ENCODE measurements around the gene TRRAP.
A peak's percentile ranks its signal among the peaks of the same experiment; 100 is the strongest.
"Not testable (repeated sequence)": the region's sequence is repeated elsewhere in the genome, so short reads cannot be mapped to it uniquely, and the experiment has no call there.

The TRRAP gene

DNA sequence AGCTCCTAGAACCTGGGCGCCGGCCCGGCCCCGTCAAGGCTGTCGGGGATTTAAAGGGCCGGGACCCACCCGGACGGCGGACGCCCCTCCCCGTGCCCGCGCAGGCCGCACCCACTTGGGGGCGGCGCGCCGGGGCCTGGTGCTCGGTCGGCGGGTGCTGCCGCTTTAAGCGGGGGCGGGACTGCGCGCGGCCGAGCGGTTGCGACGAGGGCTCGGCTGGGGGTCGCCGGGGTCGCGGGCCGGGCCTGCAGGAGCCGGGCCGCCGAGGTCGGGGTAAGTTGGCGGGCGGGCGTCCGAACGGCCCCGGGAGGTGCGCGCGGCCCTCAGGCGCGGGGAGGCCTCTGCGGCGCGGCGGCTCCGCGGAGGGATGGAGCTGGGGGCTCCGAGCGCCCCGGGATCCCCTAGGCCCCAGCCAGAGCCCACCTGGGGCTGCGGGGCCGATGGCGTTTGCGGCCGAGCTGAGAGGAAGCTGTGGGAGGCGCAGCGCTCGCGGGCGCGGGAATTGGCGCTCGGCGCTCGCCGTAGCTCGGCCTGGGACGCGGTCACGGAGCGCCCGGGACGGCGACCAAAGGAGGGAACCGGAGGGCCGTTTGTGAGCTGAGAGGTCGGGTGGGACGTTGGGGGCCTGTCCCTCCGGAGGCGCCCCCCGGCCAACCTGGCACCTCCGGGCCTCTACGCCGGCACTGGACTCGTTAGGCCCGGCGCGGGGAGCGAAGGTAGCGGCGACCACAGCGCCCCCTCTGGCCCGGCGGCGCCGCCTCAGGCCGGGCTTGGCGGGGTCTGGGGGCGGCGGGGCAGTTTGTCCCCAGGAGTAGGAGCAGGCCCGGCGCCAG lies at the start of gene TRRAP:
TSS of gene TRRAP (plus strand) at position 168 of the 833 bp plus-strand sequence. CDS start 2,619 bp downstream, outside the sequence.
- DNase-seq (ENCODE audit: low read depth), result peak; percentile 41

DNA sequence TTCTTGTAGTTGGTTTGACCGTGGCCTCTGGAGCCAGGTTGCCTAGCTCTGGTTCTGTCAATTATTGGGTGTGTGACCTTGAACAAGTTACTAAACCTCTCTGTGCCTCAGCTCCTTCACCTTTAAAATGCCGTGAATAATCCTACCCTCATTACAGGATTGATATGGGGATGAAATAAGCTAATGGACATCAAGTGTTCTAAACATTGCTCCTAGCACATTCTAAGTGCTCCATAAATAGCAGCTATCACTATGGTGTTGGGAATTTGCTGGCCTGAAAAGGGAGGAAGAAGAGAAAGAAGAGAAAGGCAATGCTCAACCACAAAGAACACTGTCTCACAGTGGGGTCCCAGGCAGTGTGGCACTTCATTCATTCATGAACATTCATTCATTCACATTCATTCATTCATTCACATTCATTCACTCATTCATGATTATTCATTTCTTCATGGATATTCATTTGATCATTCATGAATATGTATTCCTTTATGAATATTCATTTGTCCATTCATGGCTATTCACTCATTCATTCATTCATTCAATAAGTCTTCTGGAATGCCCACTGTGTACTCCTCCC lies 47.3 kb upstream of the TRRAP start:
- no peak for DNase-seq (ENCODE audit: low read depth)

DNA sequence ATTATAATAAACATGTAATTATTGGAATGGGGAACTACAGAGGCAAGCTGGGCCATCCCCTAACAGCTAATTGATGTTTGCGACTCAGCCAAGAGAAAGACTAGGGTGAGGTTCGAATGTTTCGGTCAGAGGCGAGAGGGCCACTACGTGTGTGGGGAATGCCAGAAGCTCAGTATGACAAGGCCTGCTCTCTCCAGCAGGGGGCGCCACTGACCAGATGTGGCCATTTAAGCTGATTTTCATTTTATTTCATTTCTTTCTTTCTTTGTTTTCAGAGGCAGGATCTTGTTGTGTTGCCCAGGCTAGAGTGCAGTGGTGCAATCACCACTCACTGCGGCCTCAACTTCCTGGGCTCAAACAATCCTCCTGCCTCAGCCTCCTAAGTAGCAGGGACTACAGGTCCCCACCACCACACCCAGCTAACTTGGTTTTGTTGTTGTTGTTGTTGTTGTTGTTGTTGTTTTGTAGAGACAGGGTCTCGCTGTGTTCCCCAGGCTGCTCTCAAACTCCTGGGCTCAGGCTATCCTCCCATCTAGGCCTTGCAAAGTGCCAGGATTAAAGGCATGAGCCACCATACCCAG lies 46.6 kb upstream of the TRRAP start:
- peak; percentile 30 for DNase-seq (ENCODE audit: low read depth)

DNA sequence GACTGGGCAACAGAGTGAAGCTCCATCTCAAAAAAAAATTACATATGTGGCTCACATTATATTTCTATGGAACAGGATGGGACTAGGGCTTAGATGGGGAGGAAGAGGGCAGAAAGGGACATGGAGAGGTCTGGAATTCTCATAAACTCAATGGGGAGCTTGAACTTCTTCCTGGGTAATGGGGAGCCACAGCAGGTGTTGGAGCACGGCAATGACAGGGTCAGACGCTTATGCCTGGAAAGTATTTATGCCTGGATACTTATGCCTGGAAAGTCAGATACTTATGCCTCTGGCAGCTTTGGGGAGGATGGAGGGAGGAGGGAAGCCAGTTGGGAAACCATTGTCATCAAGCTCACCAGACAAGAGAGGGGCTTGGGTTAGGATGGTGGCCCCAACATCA lies 45.3 kb upstream of the TRRAP start:
- DNase-seq (ENCODE audit: low read depth), result no peak

DNA sequence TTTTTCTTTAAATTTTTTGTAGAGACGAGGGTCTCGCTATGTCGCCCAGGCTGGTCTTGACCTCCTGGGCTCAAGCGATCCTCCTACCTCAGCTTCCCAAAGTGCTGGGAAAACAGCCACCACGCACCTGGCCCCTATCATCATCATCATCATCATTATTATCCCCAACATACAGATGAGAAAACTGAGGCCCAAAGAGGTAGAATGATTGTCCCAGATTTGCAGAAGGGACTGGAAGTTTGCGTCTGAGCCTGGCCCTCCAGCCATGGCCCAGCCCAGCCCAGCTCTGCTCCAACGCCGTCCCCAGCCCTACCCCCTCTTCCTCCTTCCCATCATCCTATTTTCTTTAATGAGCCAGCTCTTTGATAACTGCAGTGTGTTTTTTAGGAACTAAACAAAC lies 43.4 kb upstream of the TRRAP start:
- DNase-seq (ENCODE audit: low read depth), result no peak

DNA sequence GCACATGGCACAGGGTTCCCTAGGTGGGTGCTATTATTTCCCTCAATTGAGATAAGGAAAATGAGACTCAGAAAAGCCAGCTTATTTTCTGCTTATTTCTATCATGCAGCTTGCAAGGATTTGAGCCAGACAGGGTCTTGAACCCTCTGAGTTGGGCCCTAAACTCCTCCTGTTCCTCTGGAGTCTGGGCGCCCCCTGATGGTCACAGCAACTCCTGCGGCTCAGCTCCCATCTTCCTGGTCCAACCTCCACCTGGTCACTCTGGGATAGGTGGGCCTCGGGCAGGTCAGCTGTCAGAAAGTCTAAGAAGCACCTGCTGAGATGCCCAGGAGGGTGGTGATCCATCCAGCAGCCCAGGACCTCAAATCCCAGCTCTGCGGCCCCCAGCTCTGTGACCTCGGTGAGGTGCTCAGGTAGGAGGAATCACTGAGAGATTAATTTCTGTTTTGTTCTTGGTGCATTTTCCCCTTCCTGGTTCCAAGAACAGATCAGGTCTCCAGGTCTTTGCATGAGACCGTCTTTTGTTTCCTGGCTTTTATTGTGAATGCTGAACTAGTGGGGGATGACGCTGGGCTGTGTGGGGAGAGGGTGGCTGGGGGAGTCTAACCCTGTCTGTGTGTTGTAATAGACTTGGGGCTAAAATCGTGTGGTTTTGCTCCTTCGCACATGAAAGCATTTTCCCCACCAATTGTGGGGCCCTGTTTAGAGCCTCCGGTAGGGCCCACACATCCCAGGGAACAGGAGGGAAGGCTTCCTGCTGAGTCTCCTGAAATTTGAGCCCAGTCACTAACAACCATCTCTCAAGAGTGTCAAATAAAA lies 41.3 kb upstream of the TRRAP start:
- no peak for DNase-seq (ENCODE audit: low read depth)

DNA sequence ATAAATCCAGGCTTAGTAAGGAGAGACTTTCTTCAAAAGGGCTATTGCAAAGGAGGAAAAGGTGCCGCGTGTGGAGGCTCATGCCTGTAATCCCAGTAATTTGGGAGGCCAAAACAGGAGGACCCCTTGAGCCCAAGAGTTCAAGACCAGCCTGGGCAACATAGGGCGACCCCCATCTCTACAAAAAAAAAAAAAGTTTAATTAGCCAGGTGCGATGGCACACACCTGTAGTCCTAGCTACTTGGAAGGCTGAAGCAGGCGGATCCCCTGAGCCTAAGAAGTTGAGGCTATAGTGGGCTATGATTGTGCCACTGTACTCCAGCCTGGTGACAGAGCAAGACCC lies 40.7 kb upstream of the TRRAP start:
- no peak for DNase-seq (ENCODE audit: low read depth)

DNA sequence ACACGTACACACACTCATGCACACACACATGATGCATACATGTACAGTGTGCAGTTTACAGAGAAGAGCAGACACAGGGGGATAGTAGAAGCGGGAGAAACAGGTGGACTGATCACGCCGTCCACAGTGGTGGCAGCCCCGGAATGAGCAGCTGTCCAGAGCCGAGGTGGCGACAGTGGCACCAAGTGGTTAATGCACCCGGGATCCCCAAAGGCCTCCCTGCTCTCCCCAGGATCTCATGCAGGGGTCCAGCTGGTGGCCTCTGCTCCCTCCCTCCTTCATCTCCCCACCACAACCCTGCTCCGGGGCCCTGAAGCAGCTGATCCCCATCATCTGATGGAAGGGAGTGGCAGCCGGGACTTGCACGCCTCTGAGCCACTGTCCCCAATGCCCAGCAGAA lies 38.2 kb upstream of the TRRAP start:
- DNase-seq (ENCODE audit: low read depth), result no peak

DNA sequence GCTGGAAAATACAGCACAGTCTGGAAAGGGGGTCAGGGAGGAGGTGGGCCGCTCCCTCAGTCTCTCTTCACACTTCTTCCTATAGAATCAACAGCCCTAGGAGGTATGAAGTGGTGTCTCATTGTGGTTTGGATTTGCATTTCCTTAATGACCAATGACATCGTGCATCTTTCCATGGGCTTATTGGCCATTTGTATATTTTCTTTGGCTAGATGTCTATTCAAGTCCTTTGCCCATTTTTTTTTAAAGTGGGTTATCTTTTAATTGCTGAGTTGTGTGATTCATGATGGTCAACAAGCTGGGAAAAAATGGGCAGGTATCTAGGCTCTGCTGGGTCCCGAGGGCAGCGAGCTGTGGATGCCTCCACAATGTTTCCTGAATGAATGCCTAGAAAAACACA lies 37.6 kb upstream of the TRRAP start:
- no peak for DNase-seq (ENCODE audit: low read depth)

DNA sequence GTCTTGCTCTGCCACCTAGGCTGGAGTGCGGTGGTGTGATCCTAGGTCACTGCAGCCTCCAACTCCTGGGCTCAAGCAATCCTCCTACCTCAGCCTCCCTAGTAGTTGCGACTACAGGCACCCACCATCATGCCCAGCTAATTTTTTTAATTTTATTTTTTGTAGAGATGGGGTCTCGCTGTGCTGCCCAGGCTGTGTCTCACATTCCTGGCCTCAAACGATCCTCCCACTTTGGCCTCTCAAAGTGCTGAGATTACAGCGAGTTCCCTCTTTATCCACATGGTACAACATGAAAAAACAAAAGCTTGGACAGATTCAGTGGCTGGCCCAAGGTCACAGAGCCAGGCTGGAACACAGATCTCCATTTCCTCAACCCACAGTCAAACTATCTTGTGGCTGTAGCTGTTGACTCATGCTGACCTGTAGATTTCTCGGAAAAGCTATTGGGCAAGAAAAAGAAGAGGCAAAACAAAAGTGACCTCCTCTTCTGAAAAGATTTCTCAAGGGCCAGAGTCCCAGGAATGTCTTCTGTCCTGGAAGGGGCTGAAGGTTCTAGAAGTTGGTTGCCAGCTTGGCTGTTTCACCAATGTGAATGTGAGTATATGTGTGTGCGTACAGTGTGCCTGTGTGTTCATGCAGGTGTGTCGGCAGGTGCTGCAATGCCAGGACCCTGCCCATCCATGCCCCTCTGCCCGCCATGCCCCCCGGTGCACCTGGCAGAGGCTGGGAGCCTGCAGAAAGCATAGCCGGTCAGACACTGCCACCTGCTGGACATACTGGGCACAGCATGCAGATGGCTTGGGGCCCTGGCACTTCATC lies 36.9 kb upstream of the TRRAP start:
- DNase-seq (ENCODE audit: low read depth), result peak; percentile 59

DNA sequence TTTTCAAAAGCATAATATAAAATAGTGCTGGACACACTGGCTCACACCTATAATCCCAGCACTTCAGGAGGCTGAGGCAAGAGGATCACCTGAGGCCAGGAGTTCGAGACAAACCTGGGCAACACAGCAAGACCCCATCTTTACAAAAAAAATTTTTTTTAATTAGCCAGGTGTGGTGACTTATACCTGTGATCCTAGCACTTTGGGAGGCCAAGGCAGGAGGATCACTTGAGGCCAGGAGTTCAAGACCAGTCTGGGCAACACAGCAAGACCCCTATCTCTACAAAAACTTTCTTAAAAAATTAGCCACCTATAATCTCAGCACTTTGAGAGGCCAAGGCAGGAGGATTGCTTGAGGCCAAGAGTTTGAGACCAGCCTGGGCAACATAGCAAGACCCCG lies 35.8 kb upstream of the TRRAP start:
- not testable (repeated sequence) for DNase-seq (ENCODE audit: low read depth)

DNA sequence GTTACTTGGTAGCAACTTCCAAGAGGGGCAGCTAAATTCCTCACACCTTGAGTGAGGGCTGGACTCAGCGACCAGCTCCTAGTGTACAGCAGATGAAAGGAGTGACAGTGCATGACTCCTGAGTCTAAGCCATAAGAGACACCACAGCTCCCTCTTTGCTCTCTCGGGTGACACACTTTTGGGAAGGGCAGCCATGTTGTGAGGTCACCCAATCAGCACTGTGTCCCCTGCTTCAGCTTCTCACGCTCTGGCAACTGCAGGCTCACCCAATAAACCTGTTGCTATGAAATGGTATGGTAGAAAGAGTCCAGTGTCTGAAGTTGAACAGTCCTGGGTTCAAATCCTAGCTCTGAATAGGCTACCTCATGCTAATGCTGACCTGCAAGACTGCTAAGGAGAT lies 29.4 kb upstream of the TRRAP start:
- no peak for DNase-seq (ENCODE audit: low read depth)

DNA sequence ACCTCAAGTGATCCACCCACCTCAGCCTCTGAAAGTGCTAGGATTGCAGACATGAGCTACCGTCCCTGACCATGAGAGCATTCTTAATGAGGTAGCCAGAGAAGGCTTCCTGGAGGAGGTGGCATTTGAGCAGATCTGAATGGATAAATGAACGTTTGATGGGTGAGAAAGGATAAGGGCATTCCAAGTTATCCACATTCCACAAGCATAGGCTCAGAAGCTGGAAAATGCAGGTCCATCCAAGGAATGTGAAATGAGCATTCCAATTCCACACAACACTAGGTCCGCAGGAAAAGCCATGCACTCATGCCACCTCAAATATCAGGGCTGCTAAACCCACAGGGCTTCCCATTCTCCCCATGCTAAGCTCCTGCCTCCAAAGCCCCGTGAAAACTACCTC lies 25.5 kb upstream of the TRRAP start:
- DNase-seq (ENCODE audit: low read depth), result no peak

DNA sequence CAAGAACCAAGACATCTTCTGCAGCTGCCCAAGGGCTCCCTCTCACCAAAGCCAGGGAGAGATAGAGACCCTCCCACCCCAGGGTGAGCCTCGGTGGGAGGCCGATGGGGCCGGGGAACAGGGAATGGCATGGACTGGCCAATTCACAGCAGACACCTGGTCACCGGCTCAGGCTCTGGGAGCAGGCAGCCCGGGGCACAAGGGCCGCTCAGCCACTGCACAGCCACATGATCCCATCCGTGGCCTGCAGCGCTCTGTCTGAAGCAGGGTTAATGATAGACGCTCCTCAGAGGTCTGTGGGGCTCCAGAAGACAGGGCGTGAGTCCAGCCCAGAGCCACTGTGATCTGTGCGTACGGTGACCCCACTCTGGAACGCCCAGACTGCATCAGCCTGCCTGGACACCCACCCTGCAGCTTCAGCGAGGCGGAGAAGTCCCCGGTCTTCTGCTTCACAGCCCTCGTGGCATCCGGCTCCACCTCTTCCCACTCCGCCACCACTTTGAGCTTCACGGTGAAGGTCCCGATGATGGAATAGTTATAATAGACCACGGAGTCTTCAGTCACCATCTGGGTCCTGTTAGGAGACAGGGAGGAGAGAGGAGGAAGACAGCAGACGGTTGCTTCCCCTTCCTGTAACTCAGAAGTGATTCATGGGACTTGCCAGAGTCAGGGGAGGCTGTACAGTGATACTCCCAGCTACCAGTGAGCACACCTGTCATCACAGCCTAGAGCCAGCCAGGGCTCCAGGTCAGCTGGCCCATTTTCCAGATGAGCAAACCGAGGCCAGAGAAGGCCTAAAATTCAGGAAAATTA lies 22.5 kb upstream of the TRRAP start:
- DNase-seq (ENCODE audit: low read depth), result no peak

DNA sequence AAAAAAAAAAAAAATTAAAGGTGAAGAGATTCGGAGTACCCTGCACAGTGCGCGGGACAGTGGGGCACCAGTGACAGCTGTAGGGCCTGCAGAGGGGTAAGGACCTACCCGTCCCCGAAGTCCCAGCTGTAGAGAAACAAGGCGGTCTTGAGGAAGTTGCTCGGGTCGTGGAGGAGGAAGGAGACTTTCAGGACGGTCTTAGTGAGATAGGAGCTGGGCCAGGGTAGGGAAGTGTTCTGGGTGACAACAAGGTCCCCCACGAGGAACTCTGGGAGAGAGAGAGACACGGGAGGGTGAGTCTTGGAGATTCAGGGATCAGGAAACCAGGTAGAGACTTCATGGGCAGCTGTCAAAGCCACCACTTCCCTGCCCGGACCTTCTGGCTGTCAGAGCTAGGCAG lies 18.3 kb upstream of the TRRAP start:
- no peak for DNase-seq (ENCODE audit: low read depth)

DNA sequence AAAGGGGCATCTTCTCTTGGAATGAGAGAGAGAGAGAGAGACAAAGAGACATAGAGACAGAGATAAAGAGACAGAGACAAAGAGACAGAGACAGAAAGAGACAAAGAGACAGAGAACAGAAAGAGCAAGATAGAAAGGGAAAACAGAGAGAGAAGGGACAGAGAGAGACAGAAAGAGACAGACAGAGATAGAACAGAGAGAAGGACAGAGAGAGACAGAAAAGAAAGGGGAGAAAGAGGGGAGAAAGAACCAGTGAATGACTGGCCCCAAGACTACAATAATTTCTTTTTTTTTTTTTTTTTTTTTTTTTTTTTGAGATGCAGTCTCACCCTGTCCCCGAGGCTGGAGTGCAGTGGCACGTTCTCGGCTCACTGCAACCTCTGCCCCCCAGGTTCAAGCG lies 16.1 kb upstream of the TRRAP start:
- DNase-seq (ENCODE audit: low read depth), result no peak

DNA sequence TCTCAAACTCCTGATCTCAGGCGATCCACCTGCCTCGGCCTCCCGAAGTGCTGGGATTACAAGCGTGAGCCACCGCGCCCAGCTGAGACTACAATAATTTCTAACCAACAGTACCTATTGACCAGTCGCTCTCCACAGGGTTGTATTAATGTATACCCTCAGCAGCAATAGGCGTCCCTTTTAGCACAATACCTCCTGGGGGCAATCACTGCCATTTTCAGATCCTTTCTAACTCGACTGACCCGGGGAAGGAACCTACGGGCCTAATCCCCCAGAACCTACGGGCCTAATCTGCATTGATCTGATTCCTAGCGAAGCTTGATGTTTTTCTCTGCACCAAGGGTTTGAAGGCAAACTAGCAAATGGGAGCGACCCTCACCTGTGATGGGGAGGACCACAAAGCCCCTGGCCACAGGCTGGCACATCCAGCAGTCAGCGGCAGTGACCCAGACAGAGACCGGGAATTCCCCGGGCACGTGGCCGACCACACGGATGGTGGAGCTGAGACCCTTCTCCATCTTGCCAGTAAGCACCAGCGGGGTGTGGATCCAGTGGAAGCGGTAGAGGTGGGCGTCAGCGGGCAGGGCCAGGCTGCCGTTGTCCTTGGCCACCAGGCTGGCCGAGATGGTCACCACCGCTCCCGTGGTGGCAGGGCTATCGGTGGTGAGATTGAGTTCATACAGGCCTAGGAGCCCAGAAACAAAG lies 15.5 kb upstream of the TRRAP start:
- DNase-seq (ENCODE audit: low read depth), result no peak

DNA sequence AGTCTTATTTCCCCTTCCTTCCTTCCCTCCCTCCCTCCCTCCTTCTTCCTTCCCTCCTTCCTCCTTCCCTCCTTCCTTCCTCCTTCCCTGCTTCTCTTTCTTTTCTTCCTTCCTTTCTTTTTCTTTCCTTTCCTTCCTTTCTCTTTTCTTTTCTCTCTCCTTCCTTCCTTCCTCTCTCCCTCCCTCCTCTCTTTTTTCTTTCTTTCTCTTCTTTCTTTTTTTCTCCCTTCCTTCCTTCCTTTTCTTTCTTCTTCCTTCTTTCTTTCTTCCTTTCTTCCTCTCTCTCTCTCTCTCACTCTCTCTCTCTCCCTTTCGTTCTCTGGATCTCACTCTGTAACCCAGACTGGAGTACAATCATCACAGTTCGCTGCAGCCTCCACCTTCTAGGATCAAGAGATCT lies 14.7 kb upstream of the TRRAP start:
- DNase-seq (ENCODE audit: low read depth), result no peak

DNA sequence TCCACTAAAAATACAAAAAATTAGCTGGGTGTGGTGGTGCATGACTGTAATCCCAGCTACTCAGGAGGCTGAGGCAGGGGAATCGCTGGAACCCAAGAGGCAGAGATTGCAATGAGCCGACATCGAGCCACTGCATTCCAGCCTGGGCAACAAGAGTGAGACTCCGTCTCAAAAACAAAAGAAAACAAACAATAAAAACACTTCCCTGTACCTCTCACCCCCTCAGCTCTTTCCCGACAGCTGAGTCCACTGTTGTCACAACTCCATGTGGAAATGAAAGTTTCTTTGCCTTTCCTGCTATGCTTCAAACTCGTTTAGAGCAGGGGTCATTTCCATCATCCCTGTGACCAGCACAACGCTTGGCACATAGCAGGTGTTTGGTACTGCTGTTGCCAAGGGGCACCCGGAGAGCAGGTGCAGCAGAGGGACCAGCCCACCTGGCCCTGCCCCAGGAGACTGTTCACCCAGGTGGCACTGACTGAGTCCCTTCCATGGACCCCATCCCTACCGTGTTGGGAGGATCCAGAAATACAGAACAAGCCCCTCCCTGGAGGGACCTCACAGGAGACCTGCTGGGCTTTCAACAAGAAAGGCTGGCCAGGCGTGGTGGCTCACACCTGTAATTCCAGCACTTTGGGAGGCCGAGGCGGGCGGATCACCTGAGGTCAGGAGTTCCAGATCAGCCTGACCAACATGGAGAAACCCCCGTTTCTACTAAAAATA lies 13.4 kb upstream of the TRRAP start:
- DNase-seq (ENCODE audit: low read depth), result no peak

DNA sequence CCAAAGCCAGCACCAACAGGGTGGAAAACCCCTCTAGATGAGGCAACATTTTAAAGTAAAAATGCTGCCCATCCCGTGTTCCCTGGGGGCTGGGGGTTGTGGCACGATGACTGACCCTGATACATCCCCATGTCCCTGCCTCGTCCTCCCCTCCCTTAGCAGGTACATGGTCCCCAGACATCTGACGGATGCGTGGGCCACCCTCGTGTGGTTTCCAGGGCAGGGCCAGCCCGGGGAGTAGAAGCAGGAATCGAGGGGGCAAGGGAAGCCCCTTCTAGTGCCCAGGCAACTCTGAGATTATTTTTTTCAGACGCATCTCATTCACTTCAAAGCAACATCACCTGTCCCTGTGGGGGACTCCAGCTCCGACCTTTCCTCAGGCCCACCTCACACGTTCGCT lies 12.0 kb upstream of the TRRAP start:
- DNase-seq (ENCODE audit: low read depth), result no peak
